Esophagus muscularis mucosa (tissue), 3 donors: ENCODE results near the gene ETNPPL.

Source experiments
- CTCF ChIP-seq, 3 experiments: fragments of 200-600 bp in 2 of 3; fragments of 450-650 bp in 1 of 3; sonication (generic) in 2 of 3; IDR thresholded peaks; one replicate each; pipeline ENCODE4 v1.5.1; 2017 to 2019; ENCODE audit warnings: antibody characterized with exemption in 3 of 3, mild to moderate bottlenecking in 2 of 3, moderate library complexity in 1 of 3
- POLR2A ChIP-seq: fragments of 450-650 bp; IDR thresholded peaks from one replicate; pipeline ENCODE4 v1.6.1; 2017; ENCODE audit warnings: antibody characterized with exemption, moderate library complexity, mild to moderate bottlenecking, low read depth
- POLR2AphosphoS5 ChIP-seq, 2 donors: sonication (generic); formaldehyde crosslinking; IDR thresholded peaks; one replicate each; pipeline ENCODE4 v1.6.1; 2017; ENCODE audit warnings: antibody characterized with exemption in 2 of 2

GRCh38 chr4:108703370-108703769, 59.5 kb downstream of the ETNPPL start:
- TF ChIP-seq CTCF (IDR thresholded peaks at IDR 0.05) = no peak
- no peak for TF ChIP-seq POLR2AphosphoS5 (IDR thresholded peaks at IDR 0.05)
- TF ChIP-seq POLR2A = no peak
